ENCODE results near the gene DPH3. TPM values are rescaled to one million over a fixed set of nuclear protein-coding genes. Genes with fewer than 3 reads are reported as not detected.

The DPH3 gene
- total and polyA plus RNA-seq, 2 donors (not counting 3 experiments of a cell fraction or from before 2014, with no cell fraction given): 7.7 to 28.7 TPM

- no peak overlapping the region for H3K9ac ChIP-seq (replicated peaks; ENCODE audit: extremely low read depth, insufficient read depth, low read length)
- BruUV-seq (replicated peaks): no TSS peak
Observed at GRCh38 chr3:16299746-16300145, 35.0 kb upstream of the DPH3 start.

More at GRCh38 chr3:16299746-16300145, 35.0 kb upstream of the DPH3 start:
- Histone ChIP-seq H3K4me3 (replicated peaks in 1 of 3; ENCODE audit: insufficient read depth in 1 of 3, low read depth in 1 of 3, low read length in 3 of 3) (no peak overlapping the region), H3K9me1 (replicated peaks; ENCODE audit: control insufficient read depth, extremely low read depth, insufficient read depth, low read length) (no peaks in the 10 kb centered on the region), H3K79me2 (ENCODE audit: control insufficient read depth, insufficient read depth, low read length) (no peaks in the 10 kb centered on the region), H4K20me1 (replicated peaks; ENCODE audit: control insufficient read depth, extremely low read depth, insufficient read depth, low read length) (no peaks in the 10 kb centered on the region), H3K4me1 (ENCODE audit: control insufficient read depth, extremely low read depth, insufficient read depth, low read length) (no peaks in the 10 kb centered on the region), H2AFZ (ENCODE audit: low read depth, low read length) (no peak overlapping the region), H3K36me3 (ENCODE audit: control insufficient read depth in 2 of 2, extremely low read depth in 1 of 2, insufficient read depth in 2 of 2, low read length in 2 of 2) (peaks cover 0 to 7% of the 10 kb centered on the region in 2 experiments), H3K9me3 (replicated peaks; ENCODE audit: control insufficient read depth, insufficient read depth, low read length) (no peaks in the 10 kb centered on the region), H3K4me2 (ENCODE audit: insufficient read depth, low read length) (no peak overlapping the region), H3K27ac (ENCODE audit: insufficient read depth, low read depth, low read length) (no peak overlapping the region), H3K27me3 (ENCODE audit: control insufficient read depth in 2 of 2, insufficient read depth in 2 of 2, low read length in 2 of 2) (no peaks in the 10 kb centered on the region)
- CTCF ChIA-PET: interaction anchor here (1.0 to 2.0 kb wide), 2 partner anchors 9 to 251 kb away, joined by 3 to 12 read pairs; no protein-coding TSS in a partner anchor
- no peak for DNase-seq (ENCODE audit: low read depth, low spot score)
- dilution Hi-C loops (cut with MboI; ENCODE audit: extremely low pct_ligation_motif_present, low sequenced_read_pairs): no loop called here
- no peak for FAIRE-seq
- POLR2A ChIA-PET: no interaction called here
- no peak for TF ChIP-seq POLR2AphosphoS5 (IDR thresholded peaks at IDR 0.05; ENCODE audit: insufficient read depth, low read depth, low read length)
- no peak for TF ChIP-seq MYC (IDR thresholded peaks at IDR 0.05; ENCODE audit: low read depth, low read length)
- no peak for TF ChIP-seq POLR2A (IDR thresholded peaks at IDR 0.05; ENCODE audit: low read depth, low read length)
- TF ChIP-seq CTCF (IDR thresholded peaks at IDR 0.05; ENCODE audit: extremely low read depth in 1 of 2, insufficient read depth in 1 of 2, low read depth in 1 of 2, low read length in 2 of 2): no peak
- TF ChIP-seq FOS (IDR thresholded peaks at IDR 0.05; ENCODE audit: borderline replicate concordance, insufficient read depth, low read length): no peak
- no peak for TF ChIP-seq EZH2 (IDR thresholded peaks at IDR 0.05; ENCODE audit: borderline replicate concordance, low read depth, low read length, severe bottlenecking)
- no peak for TF ChIP-seq JUN (IDR thresholded peaks at IDR 0.05; ENCODE audit: borderline replicate concordance, insufficient read depth, insufficient read length, low read depth)
- no peak for TF ChIP-seq MAX (IDR thresholded peaks at IDR 0.05; ENCODE audit: insufficient read depth, insufficient read length)
- TF ChIP-seq GATA2 (IDR thresholded peaks at IDR 0.05; ENCODE audit: insufficient read depth, insufficient read length, low read depth, low read length): no peak
- intact Hi-C loops (cut with micrococcal nuclease): no loop called here
